Mammary epithelial cell (primary cell): ENCODE data around the gene HBG2.

Experiments
- CTCF ChIP-seq, 2 donors: IDR thresholded peaks in 1 of 2; conservative IDR thresholded peaks in 1 of 2; 2 replicates each; pipeline ENCODE4 v1.5.1; 2011 to 2012; ENCODE audit warnings: inconsistent platforms in 2 of 2, low read length in 2 of 2, mild to moderate bottlenecking in 2 of 2, control low read depth in 1 of 2, low read depth in 1 of 2; ENCODE audit not compliant: insufficient read depth in 1 of 2; ENCODE audit errors: extremely low read depth in 1 of 2
- EZH2 ChIP-seq: IDR thresholded peaks from 2 replicates; pipeline ENCODE4 v1.6.1; 2012; ENCODE audit warnings: low read length, inconsistent platforms, borderline replicate concordance

DNA sequence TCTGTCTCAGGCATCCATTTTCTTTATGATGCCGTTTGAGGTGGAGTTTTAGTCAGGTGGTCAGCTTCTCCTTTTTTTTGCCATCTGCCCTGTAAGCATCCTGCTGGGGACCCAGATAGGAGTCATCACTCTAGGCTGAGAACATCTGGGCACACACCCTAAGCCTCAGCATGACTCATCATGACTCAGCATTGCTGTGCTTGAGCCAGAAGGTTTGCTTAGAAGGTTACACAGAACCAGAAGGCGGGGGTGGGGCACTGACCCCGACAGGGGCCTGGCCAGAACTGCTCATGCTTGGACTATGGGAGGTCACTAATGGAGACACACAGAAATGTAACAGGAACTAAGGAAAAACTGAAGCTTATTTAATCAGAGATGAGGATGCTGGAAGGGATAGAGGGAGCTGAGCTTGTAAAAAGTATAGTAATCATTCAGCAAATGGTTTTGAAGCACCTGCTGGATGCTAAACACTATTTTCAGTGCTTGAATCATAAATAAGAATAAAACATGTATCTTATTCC, 26.1 kb upstream of the HBG2 start:
- TF ChIP-seq CTCF (conservative IDR thresholded peaks at IDR 0.05 in 1 of 2, IDR thresholded peaks at IDR 0.05 in 1 of 2; ENCODE audit: extremely low read depth in 1 of 2, insufficient read depth in 1 of 2, low read depth in 1 of 2, low read length in 2 of 2) (no peak), EZH2 (no peak)
